GM10266 (cell line): Measurements from ENCODE around the gene ANO6.

Experiments used
- DNase-seq: peaks from one replicate; pipeline ENCODE4 v3.0.0; 2012; ENCODE audit errors: extremely low spot score
- CTCF ChIP-seq: IDR thresholded peaks from 2 replicates; pipeline ENCODE4 v1.5.1; 2012; ENCODE audit warnings: mild to moderate bottlenecking, low read depth; ENCODE audit not compliant: control insufficient read depth, insufficient read depth; ENCODE audit errors: missing control alignments

ANO6 gene

GRCh38 chr12:45269412-45269751, 53.5 kb downstream of the ANO6 start:
- no peak for TF ChIP-seq CTCF
- no peak for DNase-seq

- TF ChIP-seq CTCF = no peak
Observed at GRCh38 chr12:45270951-45271350, 55.1 kb downstream of the ANO6 start.

GRCh38 chr12:45273717-45274271, 57.9 kb downstream of the ANO6 start:
- DNase-seq = no peak
- TF ChIP-seq CTCF = no peak

More at GRCh38 chr12:45270951-45271350, 55.1 kb downstream of the ANO6 start:
- no peak for DNase-seq

DNA sequence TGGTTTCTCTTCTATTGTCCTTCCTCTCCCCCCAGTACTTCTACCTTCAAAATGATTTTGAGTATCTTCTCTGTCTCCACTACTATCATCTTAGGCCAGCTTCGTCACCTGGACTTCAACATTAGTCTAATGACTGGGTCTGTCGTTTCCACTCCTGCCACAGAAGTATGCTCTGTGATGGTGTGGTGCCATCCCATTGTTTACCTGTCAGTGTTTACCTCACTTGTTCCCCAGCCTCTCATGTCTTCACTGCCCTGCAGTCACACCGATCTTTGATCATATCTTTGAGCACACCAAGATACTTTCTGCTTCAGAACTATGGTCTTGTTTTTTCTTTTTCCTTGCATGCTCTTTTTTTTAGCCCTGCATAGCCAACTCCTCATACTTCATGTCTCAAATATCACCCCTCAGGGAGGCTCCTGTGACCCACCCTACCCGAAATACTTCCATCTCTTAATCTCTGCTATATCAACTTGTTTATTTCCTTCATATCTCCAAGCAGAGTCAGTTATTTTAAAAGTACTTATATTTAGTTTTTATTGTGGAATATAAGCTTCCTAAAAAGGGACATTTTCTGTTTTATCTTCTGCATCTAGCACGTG, 60.4 kb downstream of the ANO6 start:
- no peak for TF ChIP-seq CTCF
- DNase-seq = no peak

GRCh38 chr12:45278447-45278846, 62.6 kb downstream of the ANO6 start:
- no peak for TF ChIP-seq CTCF

GRCh38 chr12:45279931-45280830, 64.3 kb downstream of the ANO6 start:
- no peak for DNase-seq
- no peak for TF ChIP-seq CTCF

More at GRCh38 chr12:45278447-45278846, 62.6 kb downstream of the ANO6 start:
- DNase-seq = no peak

- no peak for DNase-seq
- TF ChIP-seq CTCF = no peak
Observed at GRCh38 chr12:45281994-45282393, 66.1 kb downstream of the ANO6 start.
